ENCODE results near the gene A3GALT2.
"Not testable (repeated sequence)": the region's sequence is repeated elsewhere in the genome, so short reads cannot be mapped to it uniquely, and the experiment has no call there.

The A3GALT2 gene

GRCh38 chr1:33294071-33295010 lies 26.6 kb downstream of the A3GALT2 start:
- Histone ChIP-seq H3K27ac (no peak overlapping the region), H2AFZ (ENCODE audit: low read depth) (no peak overlapping the region), H3K4me1 (ENCODE audit: low read depth, poor library complexity, severe bottlenecking) (peaks cover 3% of the 10 kb centered on the region), H4K20me1 (ENCODE audit: insufficient read depth) (no peaks in the 10 kb centered on the region), H3K79me2 (ENCODE audit: insufficient read depth, low read depth) (no peaks in the 10 kb centered on the region), H3K4me3 (IDR thresholded peaks at IDR 0.05; ENCODE audit: insufficient read depth, low read depth, low read length) (no peak overlapping the region), H3K36me3 (ENCODE audit: insufficient read depth) (no peaks in the 10 kb centered on the region), H3K27me3 (ENCODE audit: insufficient read depth, low read depth) (no peaks in the 10 kb centered on the region), H3K4me2 (no peak overlapping the region), H3K9ac (no peak overlapping the region)
- TF ChIP-seq CTCF (conservative IDR thresholded peaks at IDR 0.05; ENCODE audit: low read depth, low read length): no peak

- Histone ChIP-seq H3K79me2 (ENCODE audit: insufficient read depth, low read depth) (no peaks in the 10 kb centered on the region), H3K4me1 (ENCODE audit: low read depth, poor library complexity, severe bottlenecking) (peaks cover 3% of the 10 kb centered on the region), H3K27ac (no peak overlapping the region), H3K9ac (no peak overlapping the region), H3K36me3 (ENCODE audit: insufficient read depth) (no peaks in the 10 kb centered on the region), H2AFZ (ENCODE audit: low read depth) (no peak overlapping the region), H3K4me3 (IDR thresholded peaks at IDR 0.05; ENCODE audit: insufficient read depth, low read depth, low read length) (no peak overlapping the region), H3K4me2 (no peak overlapping the region), H4K20me1 (ENCODE audit: insufficient read depth) (no peaks in the 10 kb centered on the region), H3K27me3 (ENCODE audit: insufficient read depth, low read depth) (no peaks in the 10 kb centered on the region)
- no peak for TF ChIP-seq CTCF (conservative IDR thresholded peaks at IDR 0.05; ENCODE audit: low read depth, low read length)
Observed at GRCh38 chr1:33292726-33293340, 28.1 kb downstream of the A3GALT2 start.

- H3K79me2 ChIP-seq (ENCODE audit: insufficient read depth, low read depth); H2AFZ ChIP-seq (ENCODE audit: low read depth); H3K4me1 ChIP-seq (ENCODE audit: low read depth, poor library complexity, severe bottlenecking); H4K20me1 ChIP-seq (ENCODE audit: insufficient read depth); H3K36me3 ChIP-seq (ENCODE audit: insufficient read depth); H3K27me3 ChIP-seq (ENCODE audit: insufficient read depth, low read depth); H3K4me3 ChIP-seq (IDR thresholded peaks at IDR 0.05; ENCODE audit: insufficient read depth, low read depth, low read length); H3K4me2 ChIP-seq; H3K9ac ChIP-seq; H3K27ac ChIP-seq: not testable (repeated sequence)
Observed at GRCh38 chr1:33290615-33291014, 30.3 kb downstream of the A3GALT2 start.

- Histone ChIP-seq H3K4me3 (IDR thresholded peaks at IDR 0.05; ENCODE audit: insufficient read depth, low read depth, low read length) (no peak overlapping the region), H3K27ac (no peak overlapping the region), H3K79me2 (ENCODE audit: insufficient read depth, low read depth) (no peaks in the 10 kb centered on the region), H3K4me2 (no peak overlapping the region), H3K36me3 (ENCODE audit: insufficient read depth) (no peaks in the 10 kb centered on the region), H3K4me1 (ENCODE audit: low read depth, poor library complexity, severe bottlenecking) (no peaks in the 10 kb centered on the region), H2AFZ (ENCODE audit: low read depth) (no peak overlapping the region), H3K27me3 (ENCODE audit: insufficient read depth, low read depth) (no peaks in the 10 kb centered on the region), H4K20me1 (ENCODE audit: insufficient read depth) (no peaks in the 10 kb centered on the region), H3K9ac (no peak overlapping the region)
- TF ChIP-seq CTCF (conservative IDR thresholded peaks at IDR 0.05; ENCODE audit: low read depth, low read length): no peak
Observed at GRCh38 chr1:33289858-33290154, 31.1 kb downstream of the A3GALT2 start.

Data from KMS-11 (cell line).